DMS114 treated with DMSO at 0.1 percent for 48 hours (cell line): ENCODE results near the gene AURKB.
"Not testable (repeated sequence)": the region's sequence is repeated elsewhere in the genome, so short reads cannot be mapped to it uniquely, and the experiment has no call there.

ENCODE experiments used
- DNase-seq: peaks from one replicate; lab custom pipeline; 2025; ENCODE audit not compliant: unreplicated experiment; lab: John Stamatoyannopoulos, UW

Gene AURKB

DNA sequence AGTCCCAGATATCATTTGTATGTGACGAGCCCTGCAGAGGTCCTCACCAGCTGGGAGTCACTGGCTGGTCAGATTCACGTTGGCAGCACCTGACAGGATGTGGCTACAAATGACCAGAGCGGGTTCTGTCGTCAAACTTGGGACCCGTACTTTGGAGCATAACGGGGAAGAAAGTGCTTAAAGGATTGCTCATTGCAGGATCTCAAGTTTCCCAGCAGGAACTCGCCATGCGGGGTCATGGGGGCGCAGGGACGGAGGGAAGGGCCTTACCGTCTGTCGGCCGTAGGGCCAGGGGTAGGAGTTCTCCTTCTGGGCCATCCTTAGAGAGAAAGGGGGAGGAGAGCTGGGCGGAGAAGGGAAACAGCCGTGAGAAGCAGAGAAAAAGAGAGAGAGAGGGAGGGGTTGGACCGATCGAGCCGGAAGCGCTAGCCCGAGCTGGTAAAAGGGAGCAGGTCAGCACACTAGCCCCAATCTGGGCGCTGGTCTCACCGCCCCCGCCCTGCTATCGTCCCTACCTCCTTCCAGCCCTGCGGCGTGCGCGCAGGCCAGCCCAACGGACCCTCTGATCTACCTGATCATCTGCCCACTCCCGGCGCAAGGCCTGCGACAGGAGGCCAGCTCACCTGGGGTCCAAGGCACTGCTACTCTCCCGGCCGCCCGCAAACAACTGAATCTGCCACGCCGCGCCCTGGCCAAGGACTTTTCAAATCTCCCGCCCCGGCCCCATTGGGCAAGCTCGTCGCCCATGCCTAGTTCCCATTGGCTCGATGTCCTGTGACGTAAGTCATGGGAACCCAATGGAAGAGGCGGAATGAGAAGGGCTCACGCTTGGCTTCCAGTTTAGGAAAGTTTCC lies at the start of gene AURKB:
Gene AURKB (minus strand): TSS at position 669 of the 854 bp plus-strand sequence. CDS start 351 bp downstream, at position 318.
- peak; percentile 87 for DNase-seq

DNA sequence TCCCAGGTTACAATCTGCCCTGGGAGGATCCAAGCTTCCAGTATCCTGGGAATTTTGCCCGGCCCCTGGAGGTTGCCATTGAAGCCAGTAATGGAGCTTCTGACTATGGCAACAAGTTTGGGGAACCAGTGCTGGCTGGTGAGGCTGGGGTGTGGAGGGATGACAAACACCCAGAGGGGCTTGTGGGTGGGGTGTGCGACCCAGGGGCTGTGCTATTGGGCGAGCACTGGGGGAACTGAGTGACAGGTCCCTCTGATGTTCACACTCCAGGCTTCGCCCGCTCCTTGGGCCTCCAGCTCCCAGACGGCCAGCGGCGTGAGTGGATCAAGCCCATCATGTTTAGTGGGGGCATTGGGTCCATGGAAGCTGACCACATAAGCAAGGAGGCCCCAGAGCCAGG lies 47.4 kb upstream of the AURKB start:
- no peak for DNase-seq

DNA sequence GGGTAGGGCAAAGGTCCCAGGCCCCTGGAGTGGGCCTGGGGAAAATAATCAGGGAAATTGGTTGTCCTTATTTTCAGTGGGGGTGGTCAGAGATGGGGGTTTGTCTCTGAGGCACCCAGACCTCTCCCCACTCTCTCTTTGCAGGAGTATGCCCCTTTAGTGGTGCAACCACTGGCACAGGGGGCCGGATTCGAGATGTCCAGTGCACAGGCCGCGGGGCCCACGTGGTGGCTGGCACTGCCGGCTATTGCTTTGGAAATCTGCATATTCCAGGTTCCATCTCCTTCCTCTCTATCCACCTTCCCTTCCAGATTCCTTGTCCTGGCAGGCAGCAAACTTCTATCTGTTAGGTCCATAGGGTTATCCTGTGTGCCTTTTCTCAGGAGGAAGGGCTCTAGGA lies 46.3 kb upstream of the AURKB start:
- no peak for DNase-seq

DNA sequence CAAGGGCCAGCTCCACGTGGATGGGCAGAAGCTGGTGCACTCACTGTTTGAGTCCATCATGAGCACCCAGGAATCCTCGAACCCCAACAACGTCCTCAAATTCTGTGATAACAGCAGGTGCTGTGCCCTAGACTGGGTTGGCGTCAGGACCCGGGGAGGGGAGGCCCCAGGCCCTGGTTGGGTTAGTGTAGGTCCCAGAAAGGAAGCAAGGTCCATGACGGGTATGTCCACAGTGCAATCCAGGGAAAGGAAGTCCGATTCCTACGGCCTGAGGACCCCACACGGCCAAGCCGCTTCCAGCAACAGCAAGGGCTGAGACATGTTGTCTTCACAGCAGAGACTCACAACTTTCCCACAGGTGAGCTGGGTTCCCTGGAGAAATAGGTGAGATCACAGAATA lies 45.9 kb upstream of the AURKB start:
- DNase-seq = no peak

DNA sequence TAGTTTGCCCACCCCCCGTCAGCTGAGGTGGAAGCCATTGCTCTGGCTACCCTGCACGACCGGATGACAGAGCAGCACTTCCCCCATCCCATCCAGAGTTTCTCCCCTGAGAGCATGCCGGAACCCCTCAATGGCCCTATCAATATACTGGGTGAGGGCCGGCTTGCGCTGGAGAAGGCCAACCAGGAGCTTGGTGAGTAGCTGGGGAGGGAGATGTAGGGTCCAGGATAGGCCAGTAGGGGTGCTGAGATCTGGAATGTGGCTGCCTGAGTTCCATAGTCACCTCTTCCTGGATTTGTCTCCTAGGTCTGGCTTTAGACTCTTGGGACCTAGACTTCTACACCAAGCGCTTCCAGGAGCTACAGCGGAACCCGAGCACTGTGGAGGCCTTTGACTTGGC lies 45.1 kb upstream of the AURKB start:
- no peak for DNase-seq

DNA sequence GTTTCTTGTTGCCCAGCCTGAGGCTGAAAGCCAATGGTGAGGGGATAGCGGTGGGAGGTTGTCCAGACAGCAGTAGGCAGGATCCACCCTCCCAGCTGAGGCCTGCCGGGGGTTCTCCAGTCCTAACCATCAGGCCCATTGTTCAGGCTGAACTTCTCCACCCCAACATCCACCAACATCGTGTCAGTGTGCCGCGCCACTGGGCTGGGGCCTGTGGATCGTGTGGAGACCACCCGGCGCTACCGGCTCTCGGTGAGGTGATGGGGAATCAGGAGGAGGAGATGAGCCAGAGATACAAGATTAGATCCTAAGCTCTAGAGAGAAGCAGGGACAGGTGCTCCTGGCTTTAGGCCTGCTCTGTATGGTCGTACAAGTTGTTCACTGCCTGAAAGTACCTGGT lies 44.5 kb upstream of the AURKB start:
- no peak for DNase-seq

DNA sequence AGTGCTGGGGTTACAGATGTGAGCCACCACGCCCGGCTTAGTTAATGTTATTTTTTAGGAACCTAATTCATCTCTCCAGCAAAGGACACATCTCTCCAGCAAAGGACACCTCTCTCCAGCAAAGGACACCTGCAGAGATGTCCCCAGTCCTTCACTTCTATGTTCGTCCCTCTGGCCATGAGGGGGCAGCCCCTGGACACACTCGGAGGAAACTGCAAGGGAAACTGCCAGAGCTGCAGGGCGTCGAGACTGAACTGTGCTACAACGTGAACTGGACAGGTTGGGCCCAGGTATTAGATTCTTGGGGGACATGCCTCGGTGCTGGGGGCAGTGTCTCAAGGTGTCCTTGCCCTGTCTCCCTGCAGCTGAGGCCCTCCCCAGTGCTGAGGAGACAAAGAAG lies 43.4 kb upstream of the AURKB start:
- DNase-seq = peak; percentile 7

DNA sequence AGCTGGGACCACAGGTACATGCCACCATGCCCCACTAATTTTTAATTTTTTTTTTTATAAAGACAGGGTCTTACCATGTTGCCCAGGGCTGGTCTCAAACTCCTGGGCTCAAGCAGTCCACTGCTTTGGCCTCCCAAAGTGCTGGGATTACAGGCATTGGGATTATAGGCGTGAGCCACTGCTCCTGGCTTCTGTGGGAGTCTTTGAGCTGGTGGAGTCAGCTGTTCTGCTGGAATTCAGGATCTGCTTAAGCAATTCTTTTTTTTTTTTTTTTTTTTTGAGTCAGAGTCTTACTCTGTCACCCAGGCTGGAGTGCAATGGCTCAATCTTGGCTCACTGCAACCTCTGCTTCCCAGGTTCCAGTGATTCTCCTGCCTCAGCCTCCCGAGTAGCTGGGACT lies 41.0 kb upstream of the AURKB start:
- not testable (repeated sequence) for DNase-seq

DNA sequence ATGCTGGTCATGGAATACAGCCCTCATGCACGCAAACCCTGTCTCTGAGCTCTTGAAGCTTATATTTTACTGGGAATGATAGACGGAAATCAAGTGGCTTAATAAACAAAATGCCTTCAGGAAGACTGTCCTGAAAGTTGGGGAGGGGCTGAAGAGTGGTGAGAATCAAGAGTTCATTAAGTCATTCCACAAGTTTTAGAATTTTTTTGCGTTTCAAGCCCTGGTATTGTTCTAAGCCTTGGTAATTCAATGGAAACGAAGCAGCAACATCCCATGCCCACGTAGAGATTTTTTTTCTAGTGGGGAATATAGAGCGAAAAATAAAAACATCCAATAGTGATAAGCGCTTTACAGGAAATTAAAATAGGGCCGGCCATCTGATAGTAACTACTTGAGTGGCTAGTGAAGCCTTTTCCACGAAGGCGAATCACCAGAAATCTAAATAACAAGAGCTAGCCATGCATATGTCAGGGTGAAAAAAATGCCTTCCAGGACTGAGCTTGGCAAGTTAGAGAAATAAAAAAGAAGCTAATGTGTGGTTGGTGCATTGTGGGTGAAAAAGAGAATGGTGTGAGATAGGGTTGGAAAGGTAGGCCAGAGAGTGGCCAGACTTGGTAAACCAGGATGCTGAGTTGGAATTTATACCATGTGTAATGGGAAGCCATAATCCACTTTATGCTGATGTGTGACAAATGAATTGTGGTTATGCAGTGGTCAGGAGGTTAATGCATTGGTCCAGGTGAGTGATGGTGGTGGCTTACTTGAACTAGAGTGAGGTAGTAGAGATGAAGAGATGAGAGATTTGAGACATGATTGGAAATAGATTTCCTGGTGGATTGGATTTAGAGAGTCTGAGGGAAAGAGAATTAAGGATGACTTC lies 39.5 kb upstream of the AURKB start:
- no peak for DNase-seq

DNA sequence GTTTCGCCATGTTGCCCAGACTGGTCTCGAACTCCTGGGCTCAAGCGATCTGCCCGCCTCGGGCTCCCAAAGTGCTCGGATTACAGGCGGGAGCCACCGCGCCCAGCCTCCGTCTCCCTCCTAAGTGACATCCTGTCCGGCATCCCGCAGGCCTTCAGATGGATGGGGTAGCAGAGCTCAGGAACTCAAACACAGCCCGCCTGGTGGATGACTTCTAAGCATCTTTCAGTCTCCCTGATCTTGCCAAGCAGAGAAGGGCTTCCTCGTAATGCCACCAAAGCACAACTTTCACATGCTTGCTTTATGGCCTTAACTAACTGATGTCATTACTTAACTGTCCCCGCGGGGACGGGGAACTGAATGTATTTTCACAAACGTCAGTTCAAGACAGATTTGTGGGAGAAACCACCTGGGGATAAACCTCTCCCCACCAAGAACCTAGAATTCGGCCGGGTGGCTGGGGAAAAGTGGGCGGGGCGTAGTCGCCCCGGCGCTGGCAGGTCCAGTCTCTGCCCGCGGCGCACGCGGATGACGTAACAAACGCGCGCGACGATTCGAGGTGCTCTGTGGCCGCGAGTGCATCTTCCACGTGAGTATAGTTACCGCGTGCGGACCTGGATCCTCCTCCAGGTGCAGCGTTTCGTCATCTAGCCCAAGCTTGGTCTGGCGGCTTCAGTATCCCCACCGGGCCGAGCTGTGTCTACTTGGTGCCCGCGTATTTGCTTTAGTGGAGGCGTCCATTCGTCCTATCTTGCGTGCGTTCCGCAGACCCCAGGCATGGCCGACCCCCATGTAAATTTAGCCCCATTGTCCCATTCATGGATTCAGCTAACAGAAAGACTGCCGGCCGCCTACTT lies 38.6 kb upstream of the AURKB start, which contains the start of gene PFAS:
Gene PFAS (plus strand): TSS at position 539 of the 857 bp plus-strand sequence. CDS start 4,649 bp downstream, outside the sequence.
- DNase-seq = peak; percentile 83

DNA sequence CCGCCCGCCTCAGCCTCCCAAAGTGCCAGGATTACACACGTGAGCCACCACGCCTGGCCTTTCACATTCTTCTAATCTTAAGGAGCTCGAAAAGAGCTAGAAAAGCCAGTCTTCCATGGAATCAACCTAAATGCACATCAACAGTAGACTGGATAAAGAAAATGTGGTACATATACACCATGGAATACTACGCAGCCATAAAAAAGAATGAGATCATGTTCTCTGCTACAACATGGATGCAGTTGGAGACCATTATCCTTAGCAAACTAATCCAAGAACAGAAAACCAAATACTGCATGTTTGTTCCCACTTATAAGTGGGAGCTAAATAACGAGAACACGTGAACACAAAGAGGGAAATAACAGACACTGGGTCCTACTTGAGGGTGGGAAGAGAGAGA lies 34.4 kb upstream of the AURKB start:
- no peak for DNase-seq

DNA sequence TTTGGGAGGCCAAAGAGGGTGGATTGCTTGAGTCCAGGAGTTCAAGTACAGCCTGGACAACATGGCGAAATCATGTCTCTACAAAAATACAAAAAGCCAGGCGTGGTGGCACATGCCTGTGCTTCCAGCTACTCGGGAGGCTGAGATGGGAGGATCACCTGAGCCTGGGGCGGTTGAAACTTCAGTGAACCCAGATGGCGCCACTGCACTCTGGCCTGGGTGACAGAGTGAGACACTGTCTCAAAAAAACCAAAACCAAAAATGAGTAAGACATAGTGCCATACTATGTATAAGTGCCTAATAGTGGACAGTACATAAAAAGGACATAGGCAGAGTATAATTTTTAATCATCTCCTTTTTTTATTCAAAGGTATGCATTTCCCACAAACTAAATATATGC lies 33.5 kb upstream of the AURKB start:
- no peak for DNase-seq

DNA sequence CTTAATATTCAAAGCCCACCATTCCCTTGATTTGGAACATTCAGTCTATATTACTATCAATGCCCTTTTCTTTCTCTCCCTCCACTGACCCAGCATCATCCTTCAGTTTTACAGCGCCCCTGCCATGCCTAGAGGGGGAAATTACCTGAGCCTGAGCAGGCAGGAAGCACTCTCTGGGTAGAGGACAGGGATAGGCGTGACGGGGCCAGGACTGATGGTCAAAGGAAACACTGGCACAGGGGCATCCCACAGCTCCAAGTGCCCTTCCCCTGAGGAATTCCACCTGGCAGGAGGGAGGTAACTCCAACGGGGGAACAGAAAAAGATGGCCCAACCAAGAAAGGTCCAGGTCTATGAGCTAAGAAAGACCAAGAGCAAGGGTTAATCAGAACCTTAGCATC lies 27.5 kb upstream of the AURKB start:
- no peak for DNase-seq

DNA sequence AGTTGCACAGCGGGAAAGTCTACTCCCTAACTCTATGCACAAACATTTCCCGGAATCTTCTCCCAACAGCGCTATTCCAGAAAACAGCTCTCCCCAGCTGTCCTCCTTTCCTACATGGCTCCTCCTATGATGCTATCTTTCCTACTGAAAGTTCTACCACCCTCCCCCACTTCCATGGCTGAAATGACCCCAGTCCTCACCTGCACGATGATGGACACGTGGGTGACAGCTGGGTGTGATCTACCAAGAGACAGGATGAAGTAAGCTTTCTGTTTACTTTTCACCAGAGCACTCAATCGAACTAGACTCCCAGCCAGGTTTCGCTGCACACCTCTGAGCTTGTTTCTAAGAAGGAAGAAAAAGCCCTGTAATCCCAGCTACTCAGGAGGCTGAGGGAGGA lies 26.8 kb upstream of the AURKB start:
- DNase-seq = no peak

DNA sequence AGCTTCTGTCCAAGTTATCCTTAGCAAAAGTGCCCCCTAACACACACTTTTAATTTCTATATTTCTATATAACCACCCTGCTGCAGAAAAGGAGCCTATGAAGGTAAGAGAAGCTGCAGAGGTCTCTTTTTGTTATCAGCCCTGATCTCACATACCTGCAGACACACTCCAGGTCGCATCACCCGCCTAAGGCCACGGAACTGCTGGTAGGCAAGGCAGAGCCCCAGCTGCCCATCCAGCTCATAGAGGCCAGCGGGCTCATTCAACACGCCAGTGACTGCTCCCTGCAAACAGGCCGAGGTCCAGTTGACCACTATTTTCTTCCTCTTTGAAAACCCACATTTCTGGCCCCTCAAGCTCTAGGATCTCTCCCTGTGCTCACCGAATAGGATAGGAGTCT lies 25.3 kb upstream of the AURKB start:
- no peak for DNase-seq

DNA sequence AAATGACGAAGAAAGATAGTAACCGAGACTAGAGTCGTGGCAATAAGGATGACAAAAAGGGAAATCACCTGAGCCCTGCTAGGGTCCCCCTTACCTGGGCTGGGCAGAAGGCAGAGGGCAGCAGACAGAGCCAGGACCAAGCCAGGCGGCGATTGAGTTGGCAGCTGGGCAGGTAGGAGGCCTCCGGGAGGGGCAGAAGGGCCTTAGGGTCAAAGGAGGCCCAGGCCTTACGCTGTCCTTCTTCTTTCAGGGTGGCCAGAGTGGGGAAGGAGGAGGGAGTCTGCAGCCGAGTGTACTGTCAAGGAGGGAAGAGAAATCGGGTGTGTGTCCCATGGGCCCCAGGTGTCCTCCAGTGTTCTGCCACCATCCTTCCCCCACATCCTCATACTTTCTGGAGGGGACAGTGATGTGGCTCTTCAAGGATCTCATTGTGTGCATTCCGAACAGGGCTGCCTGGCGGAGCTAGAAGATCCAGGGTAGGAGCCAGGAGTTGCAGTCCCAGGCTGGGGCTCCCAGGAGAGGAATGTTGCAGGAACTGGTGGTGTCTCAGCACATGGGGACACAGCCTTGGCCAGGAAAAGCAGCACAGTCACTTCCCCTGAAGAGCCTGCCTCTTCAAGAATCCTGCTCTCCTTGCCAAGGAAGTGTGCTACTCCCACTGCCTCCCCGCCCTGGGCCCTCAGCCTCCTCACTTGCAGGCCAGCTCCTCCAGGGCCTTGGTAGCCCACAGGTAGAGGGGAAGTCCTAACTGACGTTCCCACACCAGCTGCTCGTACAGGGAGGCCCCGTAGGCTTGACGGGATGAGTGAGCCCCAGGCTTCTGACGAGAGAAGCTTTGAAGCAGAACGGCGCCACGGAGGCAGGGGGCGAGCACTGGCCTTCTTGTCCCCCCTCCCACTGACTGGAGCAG lies 24.2 kb upstream of the AURKB start:
- DNase-seq = no peak

DNA sequence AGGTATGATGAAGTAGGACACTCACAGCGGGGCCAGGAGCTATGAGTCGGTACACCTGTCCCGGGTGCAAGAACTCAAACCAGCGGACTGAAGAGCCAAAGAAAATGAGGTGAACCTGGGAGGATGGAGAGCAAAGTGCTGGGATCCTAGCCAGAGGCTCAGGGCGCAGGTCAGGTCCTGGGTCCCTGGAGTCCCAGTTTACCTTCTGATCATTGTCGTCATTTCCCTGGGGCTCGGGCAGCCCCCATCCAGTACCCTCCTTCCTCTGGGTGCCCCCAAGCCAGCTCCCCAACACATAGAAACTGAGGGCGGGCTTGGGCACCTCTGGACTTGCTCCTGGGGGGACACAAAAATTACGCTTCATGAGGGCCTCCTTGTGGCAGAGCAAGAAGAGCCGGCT lies 21.3 kb upstream of the AURKB start:
- DNase-seq = no peak

DNA sequence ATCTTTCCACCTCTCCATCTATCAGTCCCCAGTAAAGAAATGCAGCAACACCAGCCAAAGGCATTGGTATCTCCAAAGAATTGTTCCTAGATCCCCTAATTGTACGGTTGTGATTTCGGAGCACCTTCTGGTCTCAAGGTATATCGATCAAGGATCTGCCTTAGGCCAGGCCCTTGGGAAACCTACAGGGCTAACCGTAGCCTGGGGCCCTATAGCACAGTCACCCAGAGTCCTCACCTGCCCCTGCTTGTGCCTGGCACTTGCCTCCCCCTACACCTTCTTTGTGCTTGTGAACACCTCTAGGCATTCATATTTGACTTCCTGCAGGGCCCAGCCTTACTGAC lies 16.8 kb upstream of the AURKB start:
- no peak for DNase-seq

DNA sequence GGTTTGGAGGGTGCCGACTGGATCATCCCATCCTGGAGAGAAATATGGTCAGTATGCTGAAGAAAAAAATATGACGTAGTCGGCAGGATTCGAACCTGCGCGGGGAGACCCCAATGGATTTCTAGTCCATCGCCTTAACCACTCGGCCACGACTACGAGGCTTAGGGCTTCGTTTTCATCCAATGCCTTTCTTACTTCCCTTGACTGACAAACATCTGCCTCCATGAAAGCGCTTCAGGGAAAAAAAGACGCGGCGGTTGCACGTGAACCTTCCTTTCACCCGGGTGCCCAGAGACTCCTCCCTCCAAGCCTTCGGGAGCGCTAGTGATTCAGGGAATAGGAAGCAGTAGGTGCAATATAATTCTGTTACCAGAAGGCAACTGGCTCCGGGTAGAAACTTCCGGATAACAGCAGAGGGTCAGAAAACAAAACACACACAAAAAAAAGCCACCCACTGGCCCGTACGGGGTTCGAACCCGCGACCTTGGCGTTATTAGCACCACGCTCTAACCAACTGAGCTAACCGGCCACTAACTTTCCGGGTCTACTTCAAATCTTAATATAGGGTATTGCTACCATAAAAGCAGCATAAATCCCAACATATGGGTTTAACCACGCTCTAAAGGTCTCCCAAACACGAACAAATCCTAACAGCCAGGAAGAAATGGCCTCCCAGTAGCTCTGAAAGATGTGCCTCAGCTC lies 16.3 kb upstream of the AURKB start:
- no peak for DNase-seq
